H9 (cell line): Measurements from ENCODE around the gene RGS3. TPM values are rescaled to one million over a fixed set of nuclear protein-coding genes. Genes with fewer than 3 reads are reported as not detected.
A peak's percentile ranks its signal among the peaks of the same experiment; 100 is the strongest.

Experiments
- DNase-seq: peaks from one replicate; pipeline ENCODE4 v3.0.0-alpha.2; 2017
- H2AFZ ChIP-seq: one replicate; pipeline ENCODE4 v1.6.1; 2013; ENCODE audit warnings: mild to moderate bottlenecking, low read length, control low read depth, moderate library complexity
- H2AK5ac ChIP-seq: 2 replicates; pipeline ENCODE4 v1.6.1; 2013; ENCODE audit warnings: low read length, control low read depth, mixed read lengths; ENCODE audit not compliant: insufficient read length
- H2BK120ac ChIP-seq: one replicate; pipeline ENCODE4 v1.6.1; 2013; ENCODE audit warnings: low read depth, mild to moderate bottlenecking, low read length, control low read depth, inconsistent platforms; ENCODE audit not compliant: poor library complexity, severe bottlenecking
- H2BK12ac ChIP-seq: 2 replicates; pipeline ENCODE4 v1.6.1; 2013; ENCODE audit warnings: low read length, control low read depth, mixed read lengths, low read depth; ENCODE audit not compliant: insufficient read length
- H2BK15ac ChIP-seq: 2 replicates; pipeline ENCODE4 v1.6.1; 2013; ENCODE audit warnings: low read depth, low read length, control low read depth
- H2BK20ac ChIP-seq: one replicate; pipeline ENCODE4 v1.6.1; 2013; ENCODE audit warnings: low read depth, mild to moderate bottlenecking, low read length, control low read depth, inconsistent platforms; ENCODE audit not compliant: poor library complexity, severe bottlenecking
- H2BK5ac ChIP-seq: 2 replicates; pipeline ENCODE4 v1.6.1; 2013; ENCODE audit warnings: low read length, control low read depth, mixed read lengths; ENCODE audit not compliant: insufficient read length
- H3K14ac ChIP-seq: 2 replicates; pipeline ENCODE4 v1.6.1; 2013; ENCODE audit warnings: low read length, control low read depth; ENCODE audit not compliant: insufficient read depth
- H3K18ac ChIP-seq: 2 replicates; pipeline ENCODE4 v1.6.1; 2013; ENCODE audit warnings: low read depth, mild to moderate bottlenecking, mixed read lengths, low read length, control low read depth; ENCODE audit not compliant: insufficient read length
- H3K23ac ChIP-seq: 2 replicates; pipeline ENCODE4 v1.6.1; 2013; ENCODE audit warnings: low read length, control low read depth, mixed read lengths, low read depth; ENCODE audit not compliant: insufficient read length
- H3K23me2 ChIP-seq: 2 replicates; pipeline ENCODE4 v1.6.1; 2013; ENCODE audit warnings: low read depth, mild to moderate bottlenecking, mixed read lengths, low read length, control low read depth; ENCODE audit not compliant: insufficient read length, poor library complexity, severe bottlenecking
- H3K27ac ChIP-seq: 2 replicates; pipeline ENCODE4 v1.5.1; 2013; ENCODE audit warnings: low read length, control low read depth, mixed read lengths, low read depth; ENCODE audit not compliant: insufficient read length
- H3K27me3 ChIP-seq: 2 replicates; pipeline ENCODE4 v1.6.1; 2013; ENCODE audit warnings: low read length, control low read depth, inconsistent platforms; ENCODE audit not compliant: insufficient read depth
- H3K4ac ChIP-seq: 2 replicates; pipeline ENCODE4 v1.6.1; 2013; ENCODE audit warnings: low read depth, mild to moderate bottlenecking, control low read depth, inconsistent platforms, low read length, moderate library complexity
- H3K4me1 ChIP-seq: 2 replicates; pipeline ENCODE4 v1.6.1; 2013; ENCODE audit warnings: low read length, control low read depth, inconsistent platforms; ENCODE audit not compliant: insufficient read depth
- H3K4me2 ChIP-seq: 2 replicates; pipeline ENCODE4 v1.6.1; 2013; ENCODE audit warnings: low read length, control low read depth, mixed read lengths; ENCODE audit not compliant: insufficient read length, insufficient read depth
- H3K56ac ChIP-seq: 2 replicates; pipeline ENCODE4 v1.6.1; 2013; ENCODE audit warnings: low read depth, mild to moderate bottlenecking, mixed read lengths, low read length, control low read depth; ENCODE audit not compliant: insufficient read length
- H3K79me1 ChIP-seq: 2 replicates; pipeline ENCODE4 v1.6.1; 2013; ENCODE audit warnings: low read depth, mild to moderate bottlenecking, moderate library complexity, low read length, control low read depth, inconsistent platforms; ENCODE audit not compliant: insufficient read depth, poor library complexity, severe bottlenecking
- H3K79me2 ChIP-seq: 2 replicates; pipeline ENCODE4 v1.6.1; 2013; ENCODE audit warnings: low read length, control low read depth, inconsistent platforms; ENCODE audit not compliant: insufficient read depth
- H3K9ac ChIP-seq: 2 replicates; pipeline ENCODE4 v1.6.1; 2013; ENCODE audit warnings: low read length, control low read depth, mixed read lengths; ENCODE audit not compliant: insufficient read length; ENCODE audit errors: extremely low read depth
- H3K9me3 ChIP-seq: one replicate; pipeline ENCODE4 v1.6.1; 2013; ENCODE audit warnings: low read depth, low read length, inconsistent platforms; ENCODE audit not compliant: control insufficient read depth
- H3T11ph ChIP-seq: one replicate; pipeline ENCODE4 v1.6.1; 2013; ENCODE audit warnings: mild to moderate bottlenecking, low read length, control low read depth, inconsistent platforms
- H4K20me1 ChIP-seq: one replicate; pipeline ENCODE4 v1.6.1; 2013; ENCODE audit not compliant: control insufficient read depth, insufficient read length, insufficient read depth
- H4K5ac ChIP-seq: 2 replicates; pipeline ENCODE4 v1.6.1; 2013; ENCODE audit warnings: low read depth, mild to moderate bottlenecking, mixed read lengths, low read length, control low read depth; ENCODE audit not compliant: insufficient read length
- H4K8ac ChIP-seq: replicated peaks from 2 replicates; pipeline ENCODE4 v1.6.1; 2013; ENCODE audit warnings: low read length, control low read depth, mixed read lengths, low read depth; ENCODE audit not compliant: insufficient read length
- H4K91ac ChIP-seq: 2 replicates; pipeline ENCODE4 v1.6.1; 2013; ENCODE audit warnings: low read depth, mild to moderate bottlenecking, moderate library complexity, mixed read lengths, low read length, control low read depth; ENCODE audit not compliant: insufficient read length
- H3K27ac Mint-ChIP-seq, 3 experiments: 2 replicates in 2 of 3; 3 replicates in 1 of 3; pipeline ENCODE4 v1.8.0; 2020 to 2021; ENCODE audit warnings: mixed read lengths in 3 of 3, mild to moderate bottlenecking in 1 of 3, moderate library complexity in 1 of 3
- H3K27me3 Mint-ChIP-seq: 2 replicates; pipeline ENCODE4 v1.8.0; 2021; ENCODE audit warnings: low read depth, mild to moderate bottlenecking, moderate library complexity, mixed read lengths
- H3K36me3 Mint-ChIP-seq, 3 experiments: 2 replicates in 2 of 3; 3 replicates in 1 of 3; pipeline ENCODE4 v1.8.0; 2020 to 2021; ENCODE audit warnings: low read depth in 3 of 3, mixed read lengths in 3 of 3; ENCODE audit not compliant: insufficient read depth in 1 of 3
- H3K4me1 Mint-ChIP-seq, 2 experiments: 2 replicates each; pipeline ENCODE4 v1.8.0; 2020; ENCODE audit warnings: mixed read lengths in 2 of 2
- H3K4me3 Mint-ChIP-seq, 2 experiments: 2 replicates in 1 of 2; 3 replicates in 1 of 2; pipeline ENCODE4 v1.8.0; 2020 to 2021; ENCODE audit warnings: mild to moderate bottlenecking in 2 of 2, mixed read lengths in 2 of 2, moderate library complexity in 1 of 2
- H3K9me3 Mint-ChIP-seq, 2 experiments: 2 replicates in 1 of 2; 3 replicates in 1 of 2; pipeline ENCODE4 v1.8.0; 2020; ENCODE audit warnings: mild to moderate bottlenecking in 2 of 2, mixed read lengths in 2 of 2, moderate library complexity in 1 of 2
- CTCF ChIP-seq: fragments of 200-600 bp; sonication (generic); conservative IDR thresholded peaks from 3 replicates; pipeline ENCODE4 v1.8.0; 2021; ENCODE audit warnings: antibody characterized with exemption, mild to moderate bottlenecking
- WGBS: extraction: QIAGEN DNeasy Blood & Tissue Kit; methylation state at CpG from one replicate; pipeline ENCODE4 v1.1.7; 2013; ENCODE audit warnings: missing lambda C conversion rate, low lambda C conversion rate, mixed read lengths; ENCODE audit not compliant: insufficient read length; ENCODE audit errors: extremely low coverage; 5-methylcytosine and 5-hydroxymethylcytosine counted together
- total RNA-seq: library from RNA; stranded (reverse); gene quantifications from 2 replicates; pipeline ENCODE4 v1.2.1, GENCODE V29; 2021

Gene RGS3
- total RNA-seq, 1 experiment from 2014 or later, result 13.9 TPM

GRCh38 chr9:113611461-113612215 is 148.1 kb downstream of the RGS3 start:
- Mint-ChIP-seq H3K4me1 (peaks cover 27 to 32% of the 10 kb centered on the region in 2 experiments), H3K4me3 (no peak overlapping the region), H3K27ac (peak overlapping the region in 1 of 3 experiments; percentile 16; a peak in 3 of 7 replicates), H3K9me3 (no peaks in the 10 kb centered on the region; a peak in 1 of 5 replicates), H3K36me3 (no peaks in the 10 kb centered on the region; a peak in 2 of 7 replicates), H3K27me3 (peaks cover 4% of the 10 kb centered on the region)
- Histone ChIP-seq H3K4me1 (peaks cover 7% of the 10 kb centered on the region; the same call in 1 of the 2 replicates), H3K9me3 (no peaks in the 10 kb centered on the region), H4K91ac (no peak overlapping the region), H3K23ac (no peak overlapping the region), H3K56ac (no peak overlapping the region), H4K20me1 (no peaks in the 10 kb centered on the region), H3K4me2 (no peak overlapping the region), H3K4ac (no peak overlapping the region), H2BK20ac (no peak overlapping the region), H3T11ph (no peak overlapping the region), H3K23me2 (no peaks in the 10 kb centered on the region), H3K79me1 (no peaks in the 10 kb centered on the region), H2BK12ac (peak overlapping the region; percentile 14), H4K5ac (no peak overlapping the region), H3K79me2 (no peaks in the 10 kb centered on the region), H2BK120ac (no peak overlapping the region), H3K27ac (no peak overlapping the region), H3K9ac (no peak overlapping the region), H2AK5ac (no peak overlapping the region), H2BK5ac (no peak overlapping the region), H3K14ac (no peak overlapping the region), H4K8ac (no peak overlapping the region), H2AFZ (no peak overlapping the region), H3K18ac (no peak overlapping the region), H2BK15ac (no peak overlapping the region), H3K27me3 (no peaks in the 10 kb centered on the region)
- TF ChIP-seq CTCF, result no peak
- DNase-seq, result no peak
- WGBS, result no CpG with 5 or more reads among the region's 6 CpGs
